ENCODE data around the gene DDX27. TPM values are rescaled to one million over a fixed set of nuclear protein-coding genes. Genes with fewer than 3 reads are reported as not detected.

DDX27 gene
- total RNA-seq, 1 experiment from 2014 or later: 53.3 TPM

GRCh38 chr20:49248301-49248700, 29.1 kb downstream of the DDX27 start:
- H3K4me3 ChIP-seq (ENCODE audit: insufficient read depth, low read depth, low read length): no peak overlapping the region
- no peak for DNase-seq
- H3K36me3 ChIP-seq (replicated peaks; ENCODE audit: control insufficient read depth, insufficient read depth, low read length): peaks cover 36% of the 10 kb centered on the region
- no peaks in the 10 kb centered on the region for H3K27me3 ChIP-seq (ENCODE audit: control insufficient read depth, insufficient read depth, low read length)

- no peak for DNase-seq
- no peaks in the 10 kb centered on the region for H3K27me3 ChIP-seq (ENCODE audit: control insufficient read depth, insufficient read depth, low read length)
- peaks cover 36% of the 10 kb centered on the region for H3K36me3 ChIP-seq (replicated peaks; ENCODE audit: control insufficient read depth, insufficient read depth, low read length)
- H3K4me3 ChIP-seq (ENCODE audit: insufficient read depth, low read depth, low read length): no peak overlapping the region
Measured at GRCh38 chr20:49248879-49249665, 29.9 kb downstream of the DDX27 start.

- no peaks in the 10 kb centered on the region for H3K27me3 ChIP-seq (ENCODE audit: control insufficient read depth, insufficient read depth, low read length)
- DNase-seq: no peak
- no peak overlapping the region for H3K4me3 ChIP-seq (ENCODE audit: insufficient read depth, low read depth, low read length)
- H3K36me3 ChIP-seq (replicated peaks; ENCODE audit: control insufficient read depth, insufficient read depth, low read length): peaks cover 46% of the 10 kb centered on the region
Measured at GRCh38 chr20:49252556-49253350, 33.5 kb downstream of the DDX27 start.

GRCh38 chr20:49256261-49256660, 37.0 kb downstream of the DDX27 start:
- Histone ChIP-seq H3K4me3 (ENCODE audit: insufficient read depth, low read depth, low read length) (no peak overlapping the region), H3K36me3 (replicated peaks; ENCODE audit: control insufficient read depth, insufficient read depth, low read length) (peaks cover 33% of the 10 kb centered on the region), H3K27me3 (ENCODE audit: control insufficient read depth, insufficient read depth, low read length) (no peaks in the 10 kb centered on the region)
- DNase-seq: no peak

DNA sequence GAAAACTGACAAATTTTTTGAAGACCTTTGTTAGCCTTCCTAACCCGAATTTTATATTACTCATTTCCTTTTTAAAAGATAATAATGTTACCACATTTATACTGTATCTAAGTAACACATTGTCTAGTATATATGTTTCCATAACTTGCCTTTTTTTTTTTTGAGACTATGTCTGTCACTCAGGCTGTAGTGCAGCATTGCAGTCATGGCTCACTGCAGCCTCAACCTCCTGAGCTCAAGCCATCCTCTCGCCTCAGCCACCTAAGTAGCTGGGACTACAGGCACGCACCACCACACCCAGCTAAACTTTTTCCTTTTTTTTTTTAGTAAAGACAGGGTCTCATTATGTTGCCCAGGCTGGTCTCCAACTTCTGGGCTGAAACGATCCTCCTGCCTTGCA, 40.1 kb downstream of the DDX27 start:
- no peak overlapping the region for H3K4me3 ChIP-seq (ENCODE audit: insufficient read depth, low read depth, low read length)
- no peak for DNase-seq
- H3K36me3 ChIP-seq (replicated peaks; ENCODE audit: control insufficient read depth, insufficient read depth, low read length): peaks cover 29% of the 10 kb centered on the region
- no peaks in the 10 kb centered on the region for H3K27me3 ChIP-seq (ENCODE audit: control insufficient read depth, insufficient read depth, low read length)

GRCh38 chr20:49259799-49260198, 40.6 kb downstream of the DDX27 start:
- Histone ChIP-seq H3K27me3 (ENCODE audit: control insufficient read depth, insufficient read depth, low read length) (no peaks in the 10 kb centered on the region), H3K4me3 (ENCODE audit: insufficient read depth, low read depth, low read length) (no peak overlapping the region), H3K36me3 (replicated peaks; ENCODE audit: control insufficient read depth, insufficient read depth, low read length) (peaks cover 31% of the 10 kb centered on the region)
- no peak for DNase-seq

DNA sequence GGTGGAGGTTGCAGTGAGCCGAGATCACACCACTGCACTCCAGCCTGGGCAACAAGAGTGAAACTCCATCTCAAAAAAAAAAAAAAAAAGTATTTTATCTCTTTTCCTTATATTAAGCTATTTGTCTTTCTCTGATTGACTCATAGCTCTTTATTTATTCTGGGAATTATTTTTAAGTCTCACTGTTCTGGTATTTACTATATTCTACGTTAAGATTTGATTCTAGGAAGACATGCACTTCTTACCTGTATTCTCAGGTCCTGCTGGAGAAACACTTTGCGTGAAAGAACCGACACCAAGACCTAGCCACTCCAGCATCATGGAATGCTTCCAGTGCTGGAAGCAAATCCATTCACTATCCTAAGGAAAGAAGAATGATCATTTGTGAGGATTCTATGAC, 41.0 kb downstream of the DDX27 start:
- no peaks in the 10 kb centered on the region for H3K27me3 ChIP-seq (ENCODE audit: control insufficient read depth, insufficient read depth, low read length)
- no peak for DNase-seq
- no peak overlapping the region for H3K4me3 ChIP-seq (ENCODE audit: insufficient read depth, low read depth, low read length)
- H3K36me3 ChIP-seq (replicated peaks; ENCODE audit: control insufficient read depth, insufficient read depth, low read length): peaks cover 31% of the 10 kb centered on the region

DNA sequence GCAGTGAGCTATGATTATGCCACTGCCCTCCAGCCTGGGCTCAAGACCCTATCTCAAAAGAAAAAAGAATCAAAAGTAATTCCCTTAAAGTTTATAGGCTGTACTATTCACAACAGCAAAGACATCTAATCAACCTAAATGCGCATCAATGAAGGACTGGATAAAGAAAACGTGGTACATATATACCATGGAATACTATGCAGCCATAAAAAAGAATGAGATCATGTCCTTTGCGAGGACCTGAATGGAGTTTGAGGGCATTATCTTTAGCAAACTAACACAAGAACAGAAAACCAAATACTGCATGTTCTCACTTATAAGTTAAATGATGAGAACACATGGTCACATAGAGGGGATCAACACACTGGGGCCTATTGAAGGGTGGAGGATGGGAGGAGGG, 42.0 kb downstream of the DDX27 start:
- Histone ChIP-seq H3K36me3 (replicated peaks; ENCODE audit: control insufficient read depth, insufficient read depth, low read length) (peaks cover 25% of the 10 kb centered on the region), H3K27me3 (ENCODE audit: control insufficient read depth, insufficient read depth, low read length) (no peaks in the 10 kb centered on the region), H3K4me3 (ENCODE audit: insufficient read depth, low read depth, low read length) (no peak overlapping the region)
- DNase-seq: no peak

DNA sequence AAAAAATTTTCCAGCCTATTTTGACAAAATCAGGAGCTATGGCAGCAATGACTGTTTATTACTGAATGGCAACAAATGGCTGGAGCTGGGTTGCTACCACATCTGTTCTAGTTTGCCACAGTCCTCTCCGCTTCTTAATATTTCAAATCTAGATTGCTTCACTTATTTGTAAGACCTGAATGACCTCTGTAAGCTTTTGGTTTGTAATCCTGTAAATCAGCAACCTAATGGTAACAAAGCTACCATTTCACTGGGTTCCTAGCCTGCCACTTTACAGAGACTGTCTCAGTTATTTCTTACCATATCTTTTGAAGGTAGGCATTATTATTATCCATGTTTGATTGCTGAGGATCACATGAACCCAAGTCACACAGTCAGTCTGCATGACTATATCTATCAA, 43.2 kb downstream of the DDX27 start:
- Histone ChIP-seq H3K36me3 (replicated peaks; ENCODE audit: control insufficient read depth, insufficient read depth, low read length) (peaks cover 19% of the 10 kb centered on the region), H3K4me3 (ENCODE audit: insufficient read depth, low read depth, low read length) (no peak overlapping the region), H3K27me3 (ENCODE audit: control insufficient read depth, insufficient read depth, low read length) (no peaks in the 10 kb centered on the region)
- DNase-seq: no peak

DNA sequence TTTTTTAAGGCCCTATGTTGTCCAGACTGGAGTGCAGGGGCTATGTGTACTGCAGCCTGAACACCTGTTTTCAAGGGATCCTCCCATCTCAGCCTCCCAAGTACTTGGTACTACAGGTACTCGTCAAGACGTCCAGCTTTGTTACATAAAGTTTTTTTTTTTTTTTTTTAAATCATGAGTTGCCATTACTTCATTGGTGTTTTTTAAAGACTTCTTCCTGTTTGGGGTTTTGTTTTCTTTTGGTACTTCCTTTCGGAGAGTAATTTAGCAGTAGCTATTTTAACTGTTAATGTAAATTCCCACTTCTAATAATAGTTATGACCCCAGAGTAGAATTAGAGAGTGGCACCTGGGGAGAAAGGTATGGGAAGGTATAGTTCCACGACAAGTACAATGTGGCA, 48.1 kb downstream of the DDX27 start:
- no peaks in the 10 kb centered on the region for H3K27me3 ChIP-seq (ENCODE audit: control insufficient read depth, insufficient read depth, low read length)
- H3K4me3 ChIP-seq (ENCODE audit: insufficient read depth, low read depth, low read length): no peak overlapping the region
- no peak for DNase-seq
- peaks cover 27% of the 10 kb centered on the region for H3K36me3 ChIP-seq (replicated peaks; ENCODE audit: control insufficient read depth, insufficient read depth, low read length)

GRCh38 chr20:49268600-49269365, 49.6 kb downstream of the DDX27 start:
- DNase-seq: no peak
- H3K4me3 ChIP-seq (ENCODE audit: insufficient read depth, low read depth, low read length): no peak overlapping the region
- H3K27me3 ChIP-seq (ENCODE audit: control insufficient read depth, insufficient read depth, low read length): no peaks in the 10 kb centered on the region
- H3K36me3 ChIP-seq (replicated peaks; ENCODE audit: control insufficient read depth, insufficient read depth, low read length): peaks cover 21% of the 10 kb centered on the region

- Histone ChIP-seq H3K4me3 (ENCODE audit: insufficient read depth, low read depth, low read length) (no peak overlapping the region), H3K27me3 (ENCODE audit: control insufficient read depth, insufficient read depth, low read length) (no peaks in the 10 kb centered on the region), H3K36me3 (replicated peaks; ENCODE audit: control insufficient read depth, insufficient read depth, low read length) (peaks cover 16% of the 10 kb centered on the region)
- no peak for DNase-seq
Measured at GRCh38 chr20:49270177-49270576, 51.0 kb downstream of the DDX27 start.

GRCh38 chr20:49270736-49271135, 51.5 kb downstream of the DDX27 start:
- Histone ChIP-seq H3K36me3 (replicated peaks; ENCODE audit: control insufficient read depth, insufficient read depth, low read length) (peaks cover 21% of the 10 kb centered on the region), H3K27me3 (ENCODE audit: control insufficient read depth, insufficient read depth, low read length) (no peaks in the 10 kb centered on the region), H3K4me3 (ENCODE audit: insufficient read depth, low read depth, low read length) (no peak overlapping the region)
- DNase-seq: no peak

DNA sequence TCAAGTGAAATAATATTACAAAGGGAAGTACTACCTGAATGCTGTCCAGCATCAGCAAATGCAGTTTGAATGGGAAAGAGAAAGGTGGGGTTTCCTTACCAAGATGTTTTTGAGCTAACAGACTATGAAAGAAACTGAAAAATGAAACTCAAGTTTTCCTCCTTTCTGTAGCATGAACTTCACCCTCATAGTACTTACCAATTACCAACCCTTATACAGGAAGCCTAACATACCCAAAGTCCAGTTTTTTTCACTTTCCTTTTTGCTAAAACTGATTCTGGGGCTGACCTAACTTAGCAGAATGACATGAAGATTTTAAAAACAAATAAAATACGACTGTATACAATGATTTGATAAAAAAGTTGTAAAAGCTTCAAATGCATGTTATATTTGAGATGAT, 53.4 kb downstream of the DDX27 start:
- Histone ChIP-seq H3K4me3 (ENCODE audit: insufficient read depth, low read depth, low read length) (no peak overlapping the region), H3K27me3 (ENCODE audit: control insufficient read depth, insufficient read depth, low read length) (no peaks in the 10 kb centered on the region), H3K36me3 (replicated peaks; ENCODE audit: control insufficient read depth, insufficient read depth, low read length) (peaks cover 21% of the 10 kb centered on the region)
- no peak for DNase-seq

Measured in H7 (cell line).